A549 (cell line): ENCODE results near the gene ZNF672.

ENCODE experiments used
- CEBPB ChIP-seq, 2 experiments: fragments of >200 bp in 1 of 2; sonication (Bioruptor Twin) in 1 of 2; formaldehyde crosslinking in 1 of 2; IDR thresholded peaks; 2 replicates each; pipeline ENCODE4 v1.6.1; 2012 to 2016
- FOSB ChIP-seq: fragments of 250-450 bp; sonication (Bioruptor Pico); IDR thresholded peaks from 2 replicates; pipeline ENCODE4 v1.5.0; 2020; ENCODE audit warnings: mild to moderate bottlenecking, moderate library complexity
- MAZ ChIP-seq: fragments of 150-350 bp; IDR thresholded peaks from 2 replicates; pipeline ENCODE4 v1.6.1; 2014; ENCODE audit warnings: antibody characterized with exemption, low read depth, low read length, borderline replicate concordance
- POLR2A ChIP-seq: IDR thresholded peaks from 2 replicates; pipeline ENCODE4 v1.6.1; 2012; ENCODE audit warnings: mild to moderate bottlenecking, low read length
- RAD21 ChIP-seq, 2 experiments: fragments of >200 bp in 1 of 2; sonication (Bioruptor Twin) in 1 of 2; formaldehyde crosslinking in 1 of 2; IDR thresholded peaks in 1 of 2; conservative IDR thresholded peaks in 1 of 2; 2 replicates in 1 of 2; 3 replicates in 1 of 2; pipeline ENCODE4 v1.6.1; 2012 to 2018; ENCODE audit warnings: inconsistent platforms in 1 of 2
- TF ChIP-seq, protein P1 (sequence below): fragments of >200 bp; sonication (Bioruptor Twin); formaldehyde crosslinking; IDR thresholded peaks from 3 replicates; pipeline ENCODE4 v1.5.1; 2016

DNA sequence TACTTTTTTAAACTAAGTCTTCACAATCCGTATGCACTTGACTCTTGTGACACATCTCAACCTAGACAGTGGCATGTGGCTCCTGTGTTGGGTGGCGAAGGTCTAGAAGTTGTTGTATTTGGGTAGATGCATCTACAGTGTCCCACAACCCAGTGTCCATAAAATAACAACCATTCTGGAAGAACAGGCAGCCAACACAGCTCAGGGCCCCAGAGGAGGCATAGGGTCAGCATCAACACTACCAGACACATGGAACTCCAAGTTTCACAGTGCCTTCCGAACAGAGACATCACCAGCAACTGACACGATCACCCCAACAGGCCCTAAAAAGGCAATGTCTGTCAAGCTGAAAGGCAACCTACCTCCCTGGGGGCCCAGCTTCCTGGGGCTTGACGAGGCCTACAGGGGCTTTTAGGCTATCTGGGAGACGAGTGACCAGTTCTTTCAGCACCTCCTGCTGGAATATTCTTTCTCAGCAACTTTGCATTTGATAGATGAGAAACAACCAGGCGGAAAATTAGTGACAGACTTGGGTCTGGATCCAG is 17.9 kb upstream of the ZNF672 start:
- TF ChIP-seq, protein P1, sequence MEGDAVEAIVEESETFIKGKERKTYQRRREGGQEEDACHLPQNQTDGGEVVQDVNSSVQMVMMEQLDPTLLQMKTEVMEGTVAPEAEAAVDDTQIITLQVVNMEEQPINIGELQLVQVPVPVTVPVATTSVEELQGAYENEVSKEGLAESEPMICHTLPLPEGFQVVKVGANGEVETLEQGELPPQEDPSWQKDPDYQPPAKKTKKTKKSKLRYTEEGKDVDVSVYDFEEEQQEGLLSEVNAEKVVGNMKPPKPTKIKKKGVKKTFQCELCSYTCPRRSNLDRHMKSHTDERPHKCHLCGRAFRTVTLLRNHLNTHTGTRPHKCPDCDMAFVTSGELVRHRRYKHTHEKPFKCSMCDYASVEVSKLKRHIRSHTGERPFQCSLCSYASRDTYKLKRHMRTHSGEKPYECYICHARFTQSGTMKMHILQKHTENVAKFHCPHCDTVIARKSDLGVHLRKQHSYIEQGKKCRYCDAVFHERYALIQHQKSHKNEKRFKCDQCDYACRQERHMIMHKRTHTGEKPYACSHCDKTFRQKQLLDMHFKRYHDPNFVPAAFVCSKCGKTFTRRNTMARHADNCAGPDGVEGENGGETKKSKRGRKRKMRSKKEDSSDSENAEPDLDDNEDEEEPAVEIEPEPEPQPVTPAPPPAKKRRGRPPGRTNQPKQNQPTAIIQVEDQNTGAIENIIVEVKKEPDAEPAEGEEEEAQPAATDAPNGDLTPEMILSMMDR: no peak
- TF ChIP-seq CEBPB (IDR thresholded peaks at IDR 0.05) (no peak), FOSB (CRISPR knock-in tag) (no peak), MAZ (no peak), POLR2A (no peak), RAD21 (conservative IDR thresholded peaks at IDR 0.05 in 1 of 2, IDR thresholded peaks at IDR 0.05 in 1 of 2) (no peak)
